G401 (cell line): Measurements from ENCODE around the gene NOC2L. TPM values are rescaled to one million over a fixed set of nuclear protein-coding genes. Genes with fewer than 3 reads are reported as not detected.

Experiments
- DNase-seq: peaks from one replicate; pipeline ENCODE4 v3.0.0-alpha.2; 2015; ENCODE audit warnings: low spot score
- in situ Hi-C: cut with HindIII; loops from 2 replicates; pipeline ENCODE4 v1.10.0; 2016; ENCODE audit warnings: low sequenced_read_pairs, mixed read lengths
- total RNA-seq: library from RNA; depleted of rRNA; stranded (reverse); fragments of >200 nt; shearing (Covaris generic); gene quantifications from 2 replicates; pipeline ENCODE4 v1.2.3, GENCODE V29; 2014

NOC2L gene
- total RNA-seq, 1 experiment from 2014 or later: 221 TPM

GRCh38 chr1:911875-912739 lies 46.9 kb downstream of the NOC2L start:
- DNase-seq: no peak
- in situ Hi-C loops: no loop called here

GRCh38 chr1:910881-911721 lies 48.0 kb downstream of the NOC2L start:
- in situ Hi-C loops: no loop called here
- DNase-seq: no peak

GRCh38 chr1:910311-910880 lies 48.7 kb downstream of the NOC2L start:
- no peak for DNase-seq
- in situ Hi-C loops: no loop called here

DNA sequence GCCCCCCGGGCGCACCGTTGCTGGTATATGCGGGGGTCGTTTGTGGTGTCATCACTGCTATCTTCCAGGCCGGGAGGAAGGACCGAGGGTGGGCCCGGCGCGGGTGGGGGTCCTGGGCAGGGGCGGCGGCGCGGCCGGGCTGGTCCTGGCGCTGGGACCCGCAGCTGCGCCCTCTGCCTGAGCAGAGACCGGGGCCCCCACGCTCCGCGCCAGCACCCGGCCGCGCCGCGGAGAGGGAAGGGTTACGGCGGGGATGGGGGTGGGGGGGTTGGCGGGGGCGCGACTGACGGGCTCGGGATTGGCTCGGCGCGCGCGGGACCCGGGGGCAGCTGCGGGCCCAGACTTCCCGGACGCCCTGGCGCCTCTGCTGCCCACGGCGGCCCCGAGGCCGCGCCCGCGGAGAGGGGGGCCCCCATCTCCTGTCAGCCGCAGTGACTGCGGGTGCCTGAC lies 49.2 kb downstream of the NOC2L start:
- in situ Hi-C loops: no loop called here
- DNase-seq: no peak

GRCh38 chr1:908661-909060 lies 50.4 kb downstream of the NOC2L start:
- in situ Hi-C loops: no loop called here
- DNase-seq: no peak

DNA sequence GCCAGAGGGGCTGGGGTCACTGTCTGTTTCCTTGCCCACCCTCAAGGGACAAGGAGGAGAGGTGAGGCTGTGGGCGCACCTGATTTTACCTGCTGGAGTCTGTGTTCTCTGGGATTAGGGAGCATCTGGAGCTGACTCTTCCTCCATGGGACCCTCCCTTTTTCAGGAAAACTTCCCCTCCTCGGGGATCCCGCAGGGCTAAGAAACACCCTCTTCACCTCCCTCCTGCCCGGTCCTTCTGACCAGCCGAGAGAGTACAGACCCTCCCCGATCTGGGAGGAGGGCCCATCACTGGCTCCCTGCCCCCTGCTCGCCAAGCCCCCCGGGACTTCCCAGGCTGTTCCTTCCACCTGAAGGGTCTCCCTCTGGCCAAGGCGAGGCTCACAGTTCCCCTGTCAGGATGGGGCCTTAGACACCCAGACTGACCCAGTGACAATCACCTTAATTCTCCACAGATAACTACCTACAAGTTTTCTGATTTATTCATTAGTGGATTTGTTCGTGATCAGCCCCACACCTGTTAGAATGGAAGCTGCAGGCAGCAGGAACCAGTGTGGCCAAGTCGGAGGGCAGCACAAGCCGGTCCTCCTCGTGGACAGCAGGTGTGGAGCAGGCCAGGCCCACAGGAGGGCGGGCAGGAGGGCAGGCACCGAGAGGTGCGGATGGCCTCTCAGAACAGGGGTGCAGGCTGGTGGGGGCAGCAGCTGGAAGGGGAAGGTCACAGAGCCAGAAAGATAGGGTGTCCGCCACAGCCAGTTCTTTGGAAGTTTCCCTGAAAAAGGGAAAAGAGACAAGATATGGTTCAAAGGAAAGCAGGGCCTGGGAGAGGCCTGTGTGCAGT lies 51.2 kb downstream of the NOC2L start:
- in situ Hi-C loops: no loop called here
- no peak for DNase-seq

GRCh38 chr1:906600-907420 lies 52.2 kb downstream of the NOC2L start:
- no peak for DNase-seq

GRCh38 chr1:905811-906599 lies 53.1 kb downstream of the NOC2L start:
- in situ Hi-C loops: no loop called here

More at GRCh38 chr1:906600-907420, 52.2 kb downstream of the NOC2L start:
- in situ Hi-C loops: no loop called here

GRCh38 chr1:905071-905749 lies 53.8 kb downstream of the NOC2L start:
- in situ Hi-C loops: no loop called here
- no peak for DNase-seq

More at GRCh38 chr1:905811-906599, 53.1 kb downstream of the NOC2L start:
- DNase-seq: no peak

DNA sequence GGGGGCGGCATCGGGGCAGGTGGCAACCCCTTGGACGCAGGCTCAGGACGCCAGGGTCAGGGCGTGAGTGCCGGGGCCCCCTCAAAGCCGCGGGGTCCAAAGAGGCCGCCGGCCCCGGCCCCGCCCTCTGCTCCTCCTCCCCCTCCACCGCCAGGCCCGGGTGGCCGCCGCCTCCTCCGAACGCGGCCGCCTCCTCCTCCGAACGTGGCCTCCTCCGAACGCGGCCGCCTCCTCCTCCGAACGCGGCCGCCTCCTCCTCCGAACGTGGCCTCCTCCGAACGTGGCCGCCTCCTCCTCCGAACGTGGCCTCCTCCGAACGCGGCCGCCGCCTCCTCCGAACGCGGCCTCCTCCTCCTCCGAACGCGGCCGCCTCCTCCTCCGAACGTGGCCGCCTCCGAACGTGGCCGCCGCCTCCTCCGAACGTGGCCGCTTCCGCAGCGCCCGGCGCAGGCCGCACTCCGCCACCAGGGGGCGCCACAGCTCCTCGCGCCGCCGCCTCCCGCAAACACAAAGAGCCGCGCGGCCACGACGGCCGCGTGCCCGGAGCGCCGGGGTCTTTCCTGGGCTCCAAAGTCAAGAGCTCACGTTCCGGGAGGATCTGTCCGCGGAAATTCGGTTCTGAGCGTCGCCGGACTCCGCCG lies 54.6 kb downstream of the NOC2L start:
- in situ Hi-C loops: no loop called here

GRCh38 chr1:903721-904271 lies 55.3 kb downstream of the NOC2L start:
- in situ Hi-C loops: no loop called here
- no peak for DNase-seq

More for the DNA sequence above, 54.6 kb downstream of the NOC2L start:
- peak; percentile 54 for DNase-seq

GRCh38 chr1:903305-903704 lies 55.8 kb downstream of the NOC2L start:
- no peak for DNase-seq
- in situ Hi-C loops: no loop called here

DNA sequence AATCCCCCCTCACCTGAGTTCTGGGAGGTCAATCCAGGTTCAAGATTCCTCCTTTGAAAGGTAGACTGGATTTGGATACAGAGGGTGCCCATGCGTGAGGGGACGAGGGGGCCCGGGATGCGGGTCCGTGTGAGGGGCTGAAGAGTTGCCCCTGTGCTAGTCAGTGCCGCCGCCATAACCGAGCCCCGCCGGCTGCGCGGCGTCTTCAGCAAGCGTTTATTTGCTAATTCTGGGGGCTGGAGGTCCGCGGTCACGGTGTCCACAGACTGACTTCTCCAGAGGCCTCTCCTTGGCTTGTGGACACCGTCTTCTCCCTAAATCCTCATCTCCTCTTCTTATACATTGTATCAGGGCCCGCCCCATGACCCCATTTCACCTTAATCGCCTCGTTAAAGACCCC lies 56.3 kb downstream of the NOC2L start:
- DNase-seq: no peak
- in situ Hi-C loops: no loop called here

DNA sequence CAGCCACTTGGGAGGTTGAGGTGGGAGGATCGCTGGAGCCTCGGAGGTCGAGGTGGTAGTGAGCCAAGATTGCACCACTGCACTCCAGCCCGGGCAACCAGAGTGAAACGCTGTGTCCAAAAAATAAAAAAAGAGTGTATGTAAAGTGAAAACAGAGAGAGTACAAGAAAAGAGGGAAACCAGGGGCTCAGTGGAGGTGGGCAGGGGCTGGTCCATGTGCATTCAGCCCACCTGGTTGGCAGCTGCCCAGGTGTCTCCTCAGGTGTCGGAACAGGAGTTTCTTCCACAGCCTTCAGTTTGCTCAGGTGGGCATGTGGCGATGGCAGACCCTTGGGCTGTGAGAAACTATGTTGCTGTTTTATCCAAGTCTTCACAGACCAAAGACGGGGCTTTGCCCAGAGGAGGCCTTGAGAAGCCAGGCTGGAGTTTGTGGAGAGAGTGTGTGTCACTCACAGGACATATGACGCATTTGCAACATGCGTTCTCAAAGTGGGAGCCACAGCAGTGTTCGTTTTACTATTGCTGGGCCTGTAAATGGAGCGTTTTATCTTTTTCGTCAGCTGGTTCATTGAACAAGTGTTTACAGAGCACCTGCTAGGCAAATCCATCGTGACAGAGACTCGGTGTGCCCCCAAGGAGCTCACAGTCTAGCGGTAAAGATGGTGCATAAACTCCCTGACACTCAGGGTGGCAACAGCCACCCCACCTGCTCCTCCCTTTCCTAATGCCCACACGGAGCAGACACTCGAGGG lies 57.8 kb downstream of the NOC2L start:
- DNase-seq: no peak
- in situ Hi-C loops: no loop called here

- DNase-seq: no peak
- in situ Hi-C loops: no loop called here
Measured at GRCh38 chr1:899636-900317, 59.3 kb downstream of the NOC2L start.
